Muscle of arm (tissue), 12 donors: ENCODE data around the gene POLR2E. TPM values are rescaled to one million over a fixed set of nuclear protein-coding genes. Genes with fewer than 3 reads are reported as not detected.

Source experiments
- DNase-seq: peaks from one replicate; pipeline ENCODE4 v3.0.0-alpha.2; 2013
- polyA plus RNA-seq, 12 donors: library from polyadenylated mRNA; unstranded; fragments of 120-200 nt; gene quantifications; one replicate each; pipeline ENCODE4 v1.2.1, GENCODE V29; 2013; ENCODE audit not compliant: insufficient read length in 12 of 12

POLR2E gene
- polyA plus RNA-seq, 12 donors = 79.7 to 135 (median 108) TPM; not detected in 1

DNA sequence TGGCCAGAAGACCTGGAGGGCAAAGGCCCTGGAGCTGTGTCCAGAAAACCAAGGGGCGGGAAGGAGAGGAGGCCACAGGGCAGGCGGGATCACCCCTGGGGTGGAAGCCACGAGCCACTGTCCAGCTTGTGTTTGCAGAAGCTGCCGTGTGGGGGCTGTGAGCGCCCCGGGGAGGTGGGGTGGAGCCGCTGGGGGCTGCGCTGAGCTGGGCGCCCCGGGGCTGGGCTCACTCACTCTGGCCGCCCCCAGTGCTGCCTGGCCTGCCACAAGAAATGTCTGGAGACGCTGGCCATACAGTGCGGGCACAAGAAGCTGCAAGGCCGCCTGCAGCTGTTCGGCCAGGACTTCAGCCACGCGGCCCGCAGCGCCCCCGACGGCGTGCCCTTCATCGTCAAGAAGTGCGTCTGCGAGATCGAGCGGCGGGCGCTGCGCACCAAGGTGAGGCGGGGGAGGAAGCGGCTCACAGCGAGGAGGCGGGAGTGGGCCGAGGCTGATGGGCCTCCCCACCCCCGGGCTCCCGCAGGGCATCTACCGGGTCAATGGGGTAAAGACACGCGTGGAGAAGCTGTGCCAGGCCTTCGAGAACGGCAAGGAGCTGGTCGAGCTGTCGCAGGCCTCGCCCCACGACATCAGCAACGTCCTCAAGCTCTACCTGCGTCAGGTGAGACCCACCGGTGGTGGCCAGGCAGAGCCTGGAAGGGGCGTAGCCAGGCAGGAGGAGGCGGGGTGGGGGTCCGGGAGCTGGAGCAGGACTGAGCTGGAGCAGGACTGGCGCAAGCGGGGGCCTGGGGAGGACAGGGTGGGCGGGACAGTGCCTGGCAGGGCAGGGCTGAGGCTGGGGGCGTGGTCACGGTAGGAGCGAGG is 13.6 kb downstream of the POLR2E start:
- DNase-seq = no peak

- DNase-seq = no peak
These were observed 14.6 kb downstream of the POLR2E start for GRCh38 chr19:1080360-1081161.

DNA sequence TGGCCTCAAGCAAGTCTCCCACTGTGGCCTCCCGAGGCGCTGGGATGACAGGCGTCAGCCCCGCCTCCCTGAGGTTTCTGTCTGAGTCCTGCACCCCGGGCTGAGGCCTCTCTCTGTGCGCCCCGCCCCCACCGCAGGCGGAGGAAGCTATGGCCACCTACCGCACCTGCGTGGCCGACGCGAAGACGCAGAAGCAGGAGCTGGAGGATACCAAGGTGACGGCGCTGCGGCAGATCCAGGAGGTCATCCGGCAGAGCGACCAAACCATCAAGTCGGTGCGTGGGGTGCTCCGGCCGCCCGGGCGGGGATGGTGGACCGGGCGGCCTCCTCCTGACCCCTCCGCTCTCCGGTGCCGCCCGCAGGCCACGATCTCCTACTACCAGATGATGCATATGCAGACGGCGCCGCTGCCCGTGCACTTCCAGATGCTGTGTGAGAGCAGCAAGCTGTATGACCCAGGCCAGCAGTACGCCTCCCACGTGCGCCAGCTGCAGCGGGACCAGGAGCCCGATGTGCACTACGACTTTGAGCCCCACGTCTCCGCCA is 15.5 kb downstream of the POLR2E start:
- no peak for DNase-seq

- no peak for DNase-seq
These were observed 18.2 kb downstream of the POLR2E start for GRCh38 chr19:1076951-1077350.

DNA sequence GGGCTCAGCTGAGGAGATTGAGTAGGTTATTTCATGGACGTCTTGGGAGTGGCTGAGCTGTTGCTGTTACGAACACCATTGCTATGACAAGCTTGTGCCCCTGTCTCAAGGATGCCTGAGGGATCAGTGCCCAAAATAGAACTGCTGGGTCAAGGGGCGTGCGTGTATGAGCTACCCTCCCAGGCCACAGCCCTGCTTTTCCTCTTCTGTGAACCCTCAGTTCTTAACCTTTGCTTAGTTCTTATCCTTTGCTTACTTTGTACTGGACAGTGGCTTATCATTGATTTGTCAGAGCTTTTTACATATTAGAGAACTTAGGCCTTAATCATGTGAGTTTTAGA is 19.2 kb downstream of the POLR2E start:
- no peak for DNase-seq

GRCh38 chr19:1074544-1075283 is 20.5 kb downstream of the POLR2E start:
- DNase-seq = no peak

GRCh38 chr19:1073956-1074517 is 21.1 kb downstream of the POLR2E start:
- DNase-seq = no peak

GRCh38 chr19:1073063-1073955 is 21.9 kb downstream of the POLR2E start:
- no peak for DNase-seq

DNA sequence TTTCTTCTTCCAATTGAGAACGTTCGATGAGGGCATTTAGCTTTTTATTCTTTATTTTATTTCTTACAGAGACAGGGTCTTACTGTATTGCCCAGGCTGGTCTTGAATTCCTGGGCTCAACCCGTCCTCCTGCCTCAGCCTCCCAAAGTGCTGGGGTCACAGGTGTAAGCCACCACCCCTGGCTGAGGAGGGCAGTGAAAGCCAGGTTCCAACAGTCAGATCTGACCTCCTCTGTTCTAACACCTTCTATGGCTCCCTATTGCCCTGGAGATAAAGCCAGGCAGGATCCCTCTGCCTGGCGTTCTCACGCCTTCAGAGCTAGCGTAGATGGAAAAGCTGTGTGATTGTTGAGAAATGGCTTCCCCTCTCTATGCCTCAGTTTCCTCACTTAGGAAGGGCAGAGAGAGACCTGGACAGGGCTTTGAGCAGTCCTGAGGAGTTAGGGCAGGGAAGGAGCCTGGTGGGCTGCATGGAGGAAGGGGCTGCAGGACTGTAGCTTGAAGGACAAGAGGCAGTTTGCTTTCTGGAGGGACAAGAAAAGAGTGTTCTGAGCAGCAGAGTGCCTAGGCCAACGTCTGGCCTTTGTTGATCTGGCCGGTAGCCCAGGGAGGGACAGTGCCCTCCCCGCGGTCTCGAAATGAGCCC is 22.7 kb downstream of the POLR2E start:
- DNase-seq = no peak

GRCh38 chr19:1070931-1071791 is 24.0 kb downstream of the POLR2E start:
- no peak for DNase-seq

DNA sequence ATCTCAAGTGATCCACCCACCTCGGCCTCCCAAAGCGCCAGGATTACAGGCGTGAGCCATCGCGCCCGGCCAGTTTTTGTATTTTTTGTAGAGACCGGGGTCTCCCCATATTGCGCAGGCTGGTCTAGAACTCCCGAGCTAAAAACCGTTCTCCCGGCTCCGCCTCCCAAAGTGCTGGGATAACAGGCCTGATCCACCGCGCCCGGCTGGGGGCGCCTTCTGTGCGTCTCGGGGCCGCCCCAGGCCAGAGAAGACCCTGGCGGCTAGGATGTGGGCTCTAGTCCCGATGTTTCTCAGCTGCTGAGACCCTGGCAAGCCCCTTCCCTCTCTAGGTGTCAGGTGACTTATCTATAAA is 24.6 kb downstream of the POLR2E start:
- DNase-seq = no peak

DNA sequence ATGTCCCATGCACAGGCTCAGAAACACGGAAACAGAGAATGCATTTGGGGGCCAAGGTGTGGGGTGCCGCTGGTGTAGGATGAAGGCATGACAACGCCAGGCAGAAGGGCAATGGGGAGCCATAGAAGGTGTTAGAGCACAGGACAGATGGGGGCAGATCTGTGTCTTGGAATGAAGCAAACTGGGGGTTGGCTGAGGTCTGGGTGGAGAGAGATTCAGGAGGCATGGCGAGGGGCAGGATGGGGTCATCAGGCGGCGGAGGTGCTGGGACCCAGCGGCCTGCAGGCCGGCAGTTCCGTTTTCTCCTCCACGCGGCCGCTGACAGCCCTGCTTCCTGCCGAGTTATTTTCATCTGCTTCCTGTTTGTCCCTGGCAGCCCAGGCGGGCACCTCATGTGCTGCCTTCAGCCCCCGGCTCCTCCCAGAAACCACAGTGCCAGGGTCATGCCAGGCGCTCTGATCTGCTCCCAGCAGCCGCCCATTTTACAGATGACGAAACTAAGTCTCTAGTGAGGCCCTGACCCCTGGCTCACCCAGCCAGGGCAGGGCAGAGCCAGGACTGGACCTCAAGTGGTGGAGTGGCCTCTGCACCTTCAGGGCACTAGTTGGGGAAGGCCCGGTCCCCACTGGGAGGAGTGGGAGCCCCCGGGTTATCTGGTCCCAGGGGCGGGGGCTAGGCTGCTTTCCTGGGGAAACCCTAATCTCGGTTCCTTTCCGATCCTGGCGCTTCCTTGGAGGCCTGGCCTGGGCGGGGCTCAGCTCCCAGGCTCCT is 26.0 kb downstream of the POLR2E start:
- DNase-seq = no peak

- no peak for DNase-seq
These were observed 26.9 kb downstream of the POLR2E start for GRCh38 chr19:1068009-1069001.

DNA sequence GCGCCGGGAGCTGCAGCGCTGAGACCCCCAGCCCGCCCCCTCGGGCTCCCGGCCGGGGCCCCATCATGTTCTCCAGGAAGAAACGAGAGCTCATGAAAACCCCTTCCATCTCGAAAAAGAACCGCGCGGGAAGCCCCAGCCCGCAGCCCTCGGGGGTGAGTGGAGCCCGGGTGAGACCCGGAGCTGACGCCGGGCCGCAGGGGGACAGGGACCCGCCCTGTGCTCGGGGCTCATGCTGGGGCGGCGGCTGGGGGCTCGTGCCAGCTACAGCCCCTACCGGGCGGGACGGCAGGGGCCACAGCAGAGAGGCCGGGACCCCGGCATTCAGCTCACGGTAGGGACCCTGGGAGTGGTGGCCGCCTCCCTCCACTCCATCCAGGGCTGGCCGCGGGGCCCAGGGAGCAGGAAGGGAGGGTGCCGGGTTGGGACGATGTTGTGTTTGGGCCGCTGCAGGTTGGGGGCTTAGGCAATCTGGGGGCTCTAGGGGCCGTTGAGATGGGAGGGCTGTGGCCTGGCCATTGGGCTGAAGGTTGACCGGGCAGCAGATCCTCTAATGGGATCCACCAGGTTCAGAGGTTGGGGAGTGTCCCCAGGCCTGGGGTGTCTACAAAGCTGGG is 27.7 kb downstream of the POLR2E start:
- DNase-seq = no peak

- DNase-seq = no peak
These were observed 28.3 kb downstream of the POLR2E start, which contains the start of gene ARHGAP45 for GRCh38 chr19:1066748-1067340. Gene ARHGAP45 (plus strand): TSS chr19:1067167. CDS start chr19:1067406, 239 bp downstream.

GRCh38 chr19:1066251-1066747 is 28.9 kb downstream of the POLR2E start:
- DNase-seq = no peak
